Esophagus squamous epithelium (tissue), 4 donors: ENCODE measurements around the gene EVA1C.

Source experiments
- POLR2A ChIP-seq, 4 donors: fragments of 450-650 bp; IDR thresholded peaks; one replicate each; pipeline ENCODE4 v1.6.1; 2017; ENCODE audit warnings: antibody characterized with exemption in 4 of 4, mild to moderate bottlenecking in 4 of 4, moderate library complexity in 3 of 4
- TF ChIP-seq, protein P1 (sequence below), 6 experiments: fragments of 450-650 bp in 4 of 6; fragments of 200-600 bp in 2 of 6; sonication (generic) in 2 of 6; IDR thresholded peaks; one replicate each; pipeline ENCODE4 v1.5.1; 2016 to 2019; ENCODE audit warnings: antibody characterized with exemption in 6 of 6, mild to moderate bottlenecking in 4 of 6, moderate library complexity in 4 of 6

DNA sequence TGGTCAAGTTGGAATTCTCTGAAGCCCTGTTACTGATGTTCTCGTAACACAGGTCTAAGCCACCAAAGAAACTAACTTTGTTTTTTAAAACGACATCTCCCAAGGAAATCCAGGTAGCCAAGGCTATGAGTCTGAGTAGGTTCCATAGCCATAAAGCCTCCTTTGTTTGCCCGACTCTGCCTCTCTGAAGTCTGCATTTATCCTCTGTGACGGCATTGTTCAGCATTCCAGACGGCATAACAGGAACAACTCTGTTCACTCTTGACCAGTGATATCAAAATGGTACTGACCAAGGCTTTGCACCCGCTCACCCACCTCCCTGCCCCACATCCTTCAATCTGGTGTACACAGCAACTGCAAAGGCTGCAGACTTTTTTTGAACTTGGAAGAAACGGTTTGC is 34.5 kb upstream of the EVA1C start:
- TF ChIP-seq, protein P1, sequence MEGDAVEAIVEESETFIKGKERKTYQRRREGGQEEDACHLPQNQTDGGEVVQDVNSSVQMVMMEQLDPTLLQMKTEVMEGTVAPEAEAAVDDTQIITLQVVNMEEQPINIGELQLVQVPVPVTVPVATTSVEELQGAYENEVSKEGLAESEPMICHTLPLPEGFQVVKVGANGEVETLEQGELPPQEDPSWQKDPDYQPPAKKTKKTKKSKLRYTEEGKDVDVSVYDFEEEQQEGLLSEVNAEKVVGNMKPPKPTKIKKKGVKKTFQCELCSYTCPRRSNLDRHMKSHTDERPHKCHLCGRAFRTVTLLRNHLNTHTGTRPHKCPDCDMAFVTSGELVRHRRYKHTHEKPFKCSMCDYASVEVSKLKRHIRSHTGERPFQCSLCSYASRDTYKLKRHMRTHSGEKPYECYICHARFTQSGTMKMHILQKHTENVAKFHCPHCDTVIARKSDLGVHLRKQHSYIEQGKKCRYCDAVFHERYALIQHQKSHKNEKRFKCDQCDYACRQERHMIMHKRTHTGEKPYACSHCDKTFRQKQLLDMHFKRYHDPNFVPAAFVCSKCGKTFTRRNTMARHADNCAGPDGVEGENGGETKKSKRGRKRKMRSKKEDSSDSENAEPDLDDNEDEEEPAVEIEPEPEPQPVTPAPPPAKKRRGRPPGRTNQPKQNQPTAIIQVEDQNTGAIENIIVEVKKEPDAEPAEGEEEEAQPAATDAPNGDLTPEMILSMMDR (IDR thresholded peaks at IDR 0.05) = no peak
- TF ChIP-seq POLR2A (IDR thresholded peaks at IDR 0.05) = no peak
